ENCODE data around the gene JMJD7. TPM values are rescaled to one million over a fixed set of nuclear protein-coding genes. Genes with fewer than 3 reads are reported as not detected.
A peak's percentile ranks its signal among the peaks of the same experiment; 100 is the strongest.

Gene JMJD7
- total RNA-seq, 1 donor from 2014 or later = 24.3 TPM

DNA sequence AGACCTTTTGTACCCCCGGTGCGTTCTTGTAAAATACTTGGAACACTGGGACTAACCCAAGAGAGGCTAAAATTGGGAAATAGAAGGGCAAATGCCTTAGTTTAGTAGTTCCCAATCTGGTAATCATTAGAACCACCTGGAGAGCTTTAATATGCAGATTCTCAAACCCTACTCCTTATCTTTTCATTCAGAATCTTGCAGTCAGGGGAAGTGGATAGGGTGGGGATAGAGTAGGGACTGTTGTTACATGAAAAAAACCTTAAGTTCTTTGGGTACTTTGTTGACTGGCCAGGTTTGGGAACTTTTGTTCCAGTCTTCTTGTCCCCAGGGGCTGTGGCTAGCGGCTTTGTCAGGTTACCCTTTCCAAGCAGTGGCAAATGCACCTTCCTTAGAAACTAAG is 37.7 kb upstream of the JMJD7 start:
- no peaks in the 10 kb centered on the region for H3K9me3 ChIP-seq
- no peaks in the 10 kb centered on the region for H3K36me3 ChIP-seq
- no peak overlapping the region for H3K4me3 ChIP-seq
- peaks cover 24% of the 10 kb centered on the region for H3K4me1 ChIP-seq
- no peaks in the 10 kb centered on the region for H3K27me3 ChIP-seq (ENCODE audit: low read depth)
- no peak for DNase-seq
- TF ChIP-seq CTCF (IDR thresholded peaks at IDR 0.05) = no peak
- H3K27ac ChIP-seq = peak overlapping the region; percentile 70
- no peak for ATAC-seq
- intact Hi-C loops (cut with DNase I) = no loop called here

DNA sequence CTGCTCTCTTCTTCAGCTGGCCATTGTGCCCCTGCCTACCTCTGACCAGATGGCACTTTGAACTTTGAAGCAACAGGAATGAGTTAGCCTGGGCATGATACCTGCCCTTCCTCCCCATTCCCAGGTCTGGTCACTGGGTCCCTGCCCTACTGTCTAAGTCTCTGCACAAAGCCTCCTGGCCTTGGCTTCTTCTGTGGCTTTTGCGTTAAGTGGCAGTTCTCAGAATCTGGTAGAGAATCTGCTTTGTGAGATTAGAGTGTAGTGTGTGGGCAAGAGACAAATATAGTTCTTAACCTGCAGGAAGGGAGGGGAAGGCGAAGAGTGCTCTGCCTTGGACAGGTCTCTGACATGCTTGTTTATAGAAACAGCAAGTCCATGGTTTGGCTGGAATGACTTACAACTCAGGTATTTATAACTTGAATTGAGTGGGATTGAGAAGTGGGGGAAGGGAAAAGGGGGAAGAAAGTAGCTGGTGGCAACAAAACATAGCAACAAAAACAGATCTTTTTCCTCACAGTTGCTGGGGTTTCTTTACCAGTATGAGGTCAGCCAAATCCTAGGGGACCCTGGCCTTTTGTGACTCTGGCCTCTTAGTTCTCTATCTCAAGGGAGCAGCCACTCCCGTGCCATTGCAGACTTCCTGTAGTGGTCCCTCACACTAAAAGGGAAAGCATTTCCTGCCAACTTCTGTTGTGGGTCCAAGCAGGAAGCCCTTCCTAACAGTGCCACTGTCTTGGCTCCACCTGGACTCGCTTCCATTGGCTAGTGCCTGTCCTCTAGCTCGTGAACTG is 36.9 kb upstream of the JMJD7 start:
- no peak for TF ChIP-seq CTCF (IDR thresholded peaks at IDR 0.05)
- ATAC-seq = peak; percentile 81 to 84
- Histone ChIP-seq H3K4me3 (no peak overlapping the region), H3K4me1 (peaks cover 28% of the 10 kb centered on the region), H3K36me3 (no peaks in the 10 kb centered on the region), H3K27ac (peak overlapping the region; percentile 70), H3K27me3 (ENCODE audit: low read depth) (no peaks in the 10 kb centered on the region), H3K9me3 (no peaks in the 10 kb centered on the region)
- DNase-seq = no peak
- intact Hi-C loops (cut with DNase I) = no loop called here

- Histone ChIP-seq H3K36me3 (no peaks in the 10 kb centered on the region), H3K4me1 (peaks cover 34% of the 10 kb centered on the region), H3K27me3 (ENCODE audit: low read depth) (no peaks in the 10 kb centered on the region), H3K27ac (peak overlapping the region; percentile 70), H3K9me3 (no peaks in the 10 kb centered on the region), H3K4me3 (no peak overlapping the region)
- no peak for ATAC-seq
- intact Hi-C loops (cut with DNase I) = no loop called here
- no peak for DNase-seq
- TF ChIP-seq CTCF (IDR thresholded peaks at IDR 0.05) = no peak
These were observed 36.4 kb upstream of the JMJD7 start for GRCh38 chr15:41791547-41791937.

- H3K36me3 ChIP-seq = no peaks in the 10 kb centered on the region
- no peaks in the 10 kb centered on the region for H3K27me3 ChIP-seq (ENCODE audit: low read depth)
- H3K4me1 ChIP-seq = peaks cover 40% of the 10 kb centered on the region
- H3K27ac ChIP-seq = peak overlapping the region; percentile 70
- ATAC-seq (no peak), DNase-seq (no peak)
- TF ChIP-seq CTCF (IDR thresholded peaks at IDR 0.05) = no peak
- H3K4me3 ChIP-seq = no peak overlapping the region
- intact Hi-C loops (cut with DNase I) = no loop called here
- no peaks in the 10 kb centered on the region for H3K9me3 ChIP-seq
These were observed 35.8 kb upstream of the JMJD7 start for GRCh38 chr15:41792000-41792637.

GRCh38 chr15:41794081-41794480 is 33.8 kb upstream of the JMJD7 start:
- Histone ChIP-seq H3K36me3 (no peaks in the 10 kb centered on the region), H3K4me1 (peaks cover 42% of the 10 kb centered on the region), H3K27me3 (ENCODE audit: low read depth) (no peaks in the 10 kb centered on the region), H3K4me3 (no peak overlapping the region), H3K9me3 (no peaks in the 10 kb centered on the region), H3K27ac (no peak overlapping the region)
- DNase-seq = no peak
- intact Hi-C loops (cut with DNase I) = no loop called here
- no peak for ATAC-seq
- no peak for TF ChIP-seq CTCF (IDR thresholded peaks at IDR 0.05)

Data from lower lobe of right lung (tissue), 2 donors.